Measurements from ENCODE around the gene DNAH2. TPM values are rescaled to one million over a fixed set of nuclear protein-coding genes. Genes with fewer than 3 reads are reported as not detected.

DNAH2 gene
- total RNA-seq, 1 donor from 2014 or later: 0.09 TPM

DNA sequence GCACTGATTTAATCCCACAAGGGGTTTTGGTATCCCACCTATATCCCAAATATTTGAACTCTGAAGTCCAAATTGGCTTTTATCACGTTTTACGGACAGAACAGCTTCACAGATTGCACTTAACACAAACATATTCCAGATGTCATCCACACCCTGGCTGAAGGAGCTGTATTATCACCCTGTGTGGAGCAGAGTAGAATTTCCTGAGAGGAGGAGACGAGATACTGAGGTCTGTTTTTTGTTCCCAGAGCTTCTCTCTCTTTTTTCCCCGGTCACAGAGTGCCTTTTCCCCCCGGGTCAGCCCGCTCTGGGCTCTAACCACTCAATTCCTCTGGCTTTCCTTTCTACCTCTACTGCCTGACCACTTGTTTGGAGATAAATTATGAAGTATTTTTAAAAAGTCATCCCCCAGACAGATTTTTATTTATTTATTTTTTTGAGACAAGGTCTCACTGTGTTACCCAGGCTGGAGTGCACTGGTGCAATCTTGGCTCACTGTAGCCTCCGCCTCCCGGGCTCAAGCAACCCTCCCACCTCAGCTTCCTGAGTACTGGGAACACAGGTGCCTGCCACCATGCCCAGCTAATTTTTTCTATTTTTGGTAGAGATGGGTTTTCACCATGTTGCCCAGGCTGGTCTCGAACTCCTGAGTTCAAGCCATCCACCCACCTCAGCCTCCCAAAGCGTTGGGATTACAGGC, 30.7 kb downstream of the DNAH2 start:
- no peak overlapping the region for H3K4me3 Mint-ChIP-seq
- H3K9me3 ChIP-seq (ENCODE audit: low read depth): no peaks in the 10 kb centered on the region

DNA sequence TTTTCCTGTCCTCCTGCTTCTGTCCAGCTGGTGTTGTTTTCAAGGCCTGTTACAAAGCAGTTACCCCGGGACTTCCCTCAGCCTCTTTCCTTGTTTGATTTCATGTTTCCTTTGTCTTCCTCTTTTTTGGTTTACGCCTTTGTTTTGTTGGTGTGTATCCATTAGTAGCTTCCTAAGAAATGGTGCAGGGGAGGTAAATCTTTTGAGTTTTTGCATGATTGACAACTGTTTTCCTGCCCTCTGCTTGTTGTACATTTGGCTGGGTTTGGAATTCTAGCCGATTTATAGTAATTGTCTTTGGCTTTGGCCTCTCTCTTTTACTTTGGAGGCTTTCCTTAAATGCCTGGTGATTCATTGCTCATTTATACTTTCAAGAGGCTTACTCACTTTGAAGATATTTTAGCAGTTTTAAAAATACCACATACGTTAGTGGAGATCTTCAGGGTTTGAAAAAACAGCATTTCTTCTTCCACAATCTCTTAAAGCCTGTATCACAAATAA, 32.8 kb downstream of the DNAH2 start:
- Histone ChIP-seq H3K4me1 (no peaks in the 10 kb centered on the region), H2AFZ (replicated peaks) (no peak overlapping the region), H3K27ac (no peak overlapping the region), H3K9ac (no peak overlapping the region), H3K79me2 (ENCODE audit: low read depth) (no peaks in the 10 kb centered on the region), H3K9me3 (ENCODE audit: low read depth) (no peaks in the 10 kb centered on the region), H3K4me3 (no peak overlapping the region), H3K4me2 (no peak overlapping the region), H4K20me1 (ENCODE audit: low read depth) (no peaks in the 10 kb centered on the region), H3K36me3 (no peaks in the 10 kb centered on the region), H3F3A (ENCODE audit: low read depth) (no peaks in the 10 kb centered on the region), H3K27me3 (no peaks in the 10 kb centered on the region)
- Mint-ChIP-seq H3K36me3 (no peaks in the 10 kb centered on the region), H3K9me3 (no peaks in the 10 kb centered on the region), H3K27ac (no peak overlapping the region), H3K4me1 (peaks cover 10% of the 10 kb centered on the region), H3K4me3 (no peak overlapping the region), H3K27me3 (ENCODE audit: insufficient read depth, low read depth) (peaks cover 3% of the 10 kb centered on the region)
- TF ChIP-seq EZH2phosphoT487 (IDR thresholded peaks at IDR 0.05): no peak
- TF ChIP-seq, protein P1, sequence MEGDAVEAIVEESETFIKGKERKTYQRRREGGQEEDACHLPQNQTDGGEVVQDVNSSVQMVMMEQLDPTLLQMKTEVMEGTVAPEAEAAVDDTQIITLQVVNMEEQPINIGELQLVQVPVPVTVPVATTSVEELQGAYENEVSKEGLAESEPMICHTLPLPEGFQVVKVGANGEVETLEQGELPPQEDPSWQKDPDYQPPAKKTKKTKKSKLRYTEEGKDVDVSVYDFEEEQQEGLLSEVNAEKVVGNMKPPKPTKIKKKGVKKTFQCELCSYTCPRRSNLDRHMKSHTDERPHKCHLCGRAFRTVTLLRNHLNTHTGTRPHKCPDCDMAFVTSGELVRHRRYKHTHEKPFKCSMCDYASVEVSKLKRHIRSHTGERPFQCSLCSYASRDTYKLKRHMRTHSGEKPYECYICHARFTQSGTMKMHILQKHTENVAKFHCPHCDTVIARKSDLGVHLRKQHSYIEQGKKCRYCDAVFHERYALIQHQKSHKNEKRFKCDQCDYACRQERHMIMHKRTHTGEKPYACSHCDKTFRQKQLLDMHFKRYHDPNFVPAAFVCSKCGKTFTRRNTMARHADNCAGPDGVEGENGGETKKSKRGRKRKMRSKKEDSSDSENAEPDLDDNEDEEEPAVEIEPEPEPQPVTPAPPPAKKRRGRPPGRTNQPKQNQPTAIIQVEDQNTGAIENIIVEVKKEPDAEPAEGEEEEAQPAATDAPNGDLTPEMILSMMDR (IDR thresholded peaks at IDR 0.05): no peak
- TF ChIP-seq EZH2 (IDR thresholded peaks at IDR 0.05): no peak
- no peak for DNase-seq (ENCODE audit: low spot score)

More for the DNA sequence above, 30.7 kb downstream of the DNAH2 start:
- H3F3A ChIP-seq (ENCODE audit: low read depth): no peaks in the 10 kb centered on the region
- H3K4me1 ChIP-seq: no peaks in the 10 kb centered on the region
- no peak overlapping the region for H2AFZ ChIP-seq (replicated peaks)
- peaks cover 2% of the 10 kb centered on the region for H3K27me3 Mint-ChIP-seq (ENCODE audit: insufficient read depth, low read depth)
- no peak overlapping the region for H3K27ac ChIP-seq
- TF ChIP-seq EZH2 (IDR thresholded peaks at IDR 0.05): no peak
- TF ChIP-seq, protein P1 (IDR thresholded peaks at IDR 0.05): no peak
- TF ChIP-seq EZH2phosphoT487 (IDR thresholded peaks at IDR 0.05): no peak
- no peak overlapping the region for H3K9ac ChIP-seq
- H3K4me2 ChIP-seq: no peak overlapping the region
- H3K4me1 Mint-ChIP-seq: peaks cover 4% of the 10 kb centered on the region
- H3K36me3 ChIP-seq: no peaks in the 10 kb centered on the region
- DNase-seq (ENCODE audit: low spot score): no peak
- H3K9me3 Mint-ChIP-seq: no peaks in the 10 kb centered on the region
- H3K79me2 ChIP-seq (ENCODE audit: low read depth): no peaks in the 10 kb centered on the region
- no peaks in the 10 kb centered on the region for H4K20me1 ChIP-seq (ENCODE audit: low read depth)
- H3K36me3 Mint-ChIP-seq: no peaks in the 10 kb centered on the region
- H3K4me3 ChIP-seq: no peak overlapping the region
- H3K27ac Mint-ChIP-seq: no peak overlapping the region
- H3K27me3 ChIP-seq: no peaks in the 10 kb centered on the region

DNA sequence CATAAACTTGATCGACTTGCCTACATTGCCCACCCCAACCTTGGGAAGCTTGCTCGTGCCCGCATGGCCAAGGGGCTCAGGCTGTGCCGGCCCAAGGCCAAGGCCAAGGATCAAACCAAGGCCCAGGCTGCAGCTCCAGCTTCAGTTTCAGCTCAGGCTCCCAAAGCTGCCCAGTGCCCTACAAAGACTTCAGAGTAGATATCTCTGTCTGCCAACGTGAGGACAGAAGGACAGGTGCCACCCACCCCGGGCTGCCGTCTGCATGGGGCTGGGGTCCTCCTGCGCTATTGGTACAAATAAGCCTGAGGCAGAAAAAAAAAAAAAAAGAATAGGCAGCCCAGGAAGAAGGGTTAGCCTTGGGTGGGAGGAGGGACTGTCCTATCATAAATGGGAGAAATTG, 37.1 kb downstream of the DNAH2 start:
- H3K36me3 Mint-ChIP-seq: no peaks in the 10 kb centered on the region
- H3K4me1 Mint-ChIP-seq: peaks cover 6% of the 10 kb centered on the region

More for the DNA sequence above, 37.1 kb downstream of the DNAH2 start:
- TF ChIP-seq EZH2 (IDR thresholded peaks at IDR 0.05): no peak
- TF ChIP-seq, protein P1 (IDR thresholded peaks at IDR 0.05): no peak
- Histone ChIP-seq H3K27me3 (no peaks in the 10 kb centered on the region), H3K36me3 (no peaks in the 10 kb centered on the region), H3K4me1 (no peaks in the 10 kb centered on the region), H3K9ac (no peak overlapping the region), H3K4me3 (no peak overlapping the region), H2AFZ (replicated peaks) (no peak overlapping the region), H3F3A (ENCODE audit: low read depth) (no peaks in the 10 kb centered on the region), H4K20me1 (ENCODE audit: low read depth) (no peaks in the 10 kb centered on the region), H3K9me3 (ENCODE audit: low read depth) (no peaks in the 10 kb centered on the region), H3K27ac (no peak overlapping the region), H3K4me2 (no peak overlapping the region), H3K79me2 (ENCODE audit: low read depth) (no peaks in the 10 kb centered on the region)
- no peak for DNase-seq (ENCODE audit: low spot score)
- Mint-ChIP-seq H3K9me3 (peaks cover 3% of the 10 kb centered on the region), H3K4me3 (no peak overlapping the region), H3K27me3 (ENCODE audit: insufficient read depth, low read depth) (peaks cover 9% of the 10 kb centered on the region), H3K27ac (no peak overlapping the region)

All from neural progenitor cell (in vitro differentiated cells).